ENCODE data around the gene CPVL. TPM values are rescaled to one million over a fixed set of nuclear protein-coding genes. Genes with fewer than 3 reads are reported as not detected.

Gene CPVL
- total RNA-seq, 1 experiment from 2014 or later, result 72.3 TPM

DNA sequence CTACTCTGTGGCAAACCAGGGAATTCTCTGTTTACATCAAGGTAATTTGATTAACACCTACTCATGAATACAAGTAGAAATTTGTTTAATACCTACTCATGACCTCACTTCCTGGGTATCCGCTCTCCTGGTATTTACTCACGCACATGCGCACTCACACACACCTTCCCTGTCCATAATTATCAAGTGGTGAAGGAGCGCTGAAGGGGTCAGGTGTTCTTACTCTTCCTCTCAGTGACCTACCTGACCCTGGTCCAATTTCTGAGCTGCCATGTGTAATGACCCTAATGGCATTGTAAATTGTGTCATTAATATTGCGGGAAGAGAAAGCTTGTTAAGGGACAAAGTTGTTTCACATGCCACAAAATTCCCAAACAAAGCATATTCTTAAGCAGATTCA lies 146.9 kb downstream of the CPVL start:
- no peak for DNase-seq (ENCODE audit: low spot score)
- no peak overlapping the region for H3K4me3 ChIP-seq (ENCODE audit: low read depth, low read length, poor library complexity, severe bottlenecking)
- intact Hi-C loops (cut with micrococcal nuclease; ENCODE audit: unreplicated experiment), result no loop called here
- H3K4me1 ChIP-seq (ENCODE audit: insufficient read depth, low read length, poor library complexity, severe bottlenecking), result peaks cover 6% of the 10 kb centered on the region
- H3K27me3 ChIP-seq (replicated peaks; ENCODE audit: insufficient read depth, low read depth, low read length, poor library complexity), result no peaks in the 10 kb centered on the region
- H3K9me3 ChIP-seq (ENCODE audit: low read depth, low read length, poor library complexity, severe bottlenecking), result no peaks in the 10 kb centered on the region
- H3K36me3 ChIP-seq (ENCODE audit: insufficient read depth, low read length, poor library complexity, severe bottlenecking), result no peaks in the 10 kb centered on the region
- CTCF ChIA-PET, result no interaction called here
- H3K27ac ChIP-seq (ENCODE audit: low read depth, low read length, poor library complexity, severe bottlenecking), result no peak overlapping the region
- no TSS peak for BruUV-seq (replicated peaks)
- TF ChIP-seq, protein P1, sequence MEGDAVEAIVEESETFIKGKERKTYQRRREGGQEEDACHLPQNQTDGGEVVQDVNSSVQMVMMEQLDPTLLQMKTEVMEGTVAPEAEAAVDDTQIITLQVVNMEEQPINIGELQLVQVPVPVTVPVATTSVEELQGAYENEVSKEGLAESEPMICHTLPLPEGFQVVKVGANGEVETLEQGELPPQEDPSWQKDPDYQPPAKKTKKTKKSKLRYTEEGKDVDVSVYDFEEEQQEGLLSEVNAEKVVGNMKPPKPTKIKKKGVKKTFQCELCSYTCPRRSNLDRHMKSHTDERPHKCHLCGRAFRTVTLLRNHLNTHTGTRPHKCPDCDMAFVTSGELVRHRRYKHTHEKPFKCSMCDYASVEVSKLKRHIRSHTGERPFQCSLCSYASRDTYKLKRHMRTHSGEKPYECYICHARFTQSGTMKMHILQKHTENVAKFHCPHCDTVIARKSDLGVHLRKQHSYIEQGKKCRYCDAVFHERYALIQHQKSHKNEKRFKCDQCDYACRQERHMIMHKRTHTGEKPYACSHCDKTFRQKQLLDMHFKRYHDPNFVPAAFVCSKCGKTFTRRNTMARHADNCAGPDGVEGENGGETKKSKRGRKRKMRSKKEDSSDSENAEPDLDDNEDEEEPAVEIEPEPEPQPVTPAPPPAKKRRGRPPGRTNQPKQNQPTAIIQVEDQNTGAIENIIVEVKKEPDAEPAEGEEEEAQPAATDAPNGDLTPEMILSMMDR (conservative IDR thresholded peaks at IDR 0.05; ENCODE audit: low read depth, low read length), result no peak
- no peak for TF ChIP-seq EZH2 (IDR thresholded peaks at IDR 0.05; ENCODE audit: borderline replicate concordance, low read depth, low read length, poor library complexity, severe bottlenecking)
- POLR2A ChIA-PET (ENCODE audit: low non-redundant PET), result no interaction called here

DNA sequence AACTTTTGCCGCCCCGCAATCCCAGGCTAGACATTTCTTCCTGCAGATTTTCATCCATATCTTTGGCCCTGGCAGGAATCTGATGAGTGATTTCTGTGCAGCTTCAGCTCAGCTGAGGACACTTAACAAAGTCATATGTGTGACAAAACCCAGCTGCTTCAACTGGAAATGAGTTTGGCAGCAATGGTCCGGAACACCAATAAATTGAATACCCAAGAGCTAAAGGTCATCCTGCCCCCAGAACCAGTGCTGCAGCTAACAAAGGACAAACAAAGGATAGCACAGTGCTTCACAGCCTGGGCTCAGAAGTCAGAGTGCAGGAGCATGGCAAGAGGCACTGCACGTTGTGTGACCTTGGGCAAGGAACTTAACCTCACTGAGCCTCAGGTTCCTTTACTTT lies 148.2 kb downstream of the CPVL start:
- H3K4me1 ChIP-seq (ENCODE audit: insufficient read depth, low read length, poor library complexity, severe bottlenecking), result peaks cover 6% of the 10 kb centered on the region
- H3K27ac ChIP-seq (ENCODE audit: low read depth, low read length, poor library complexity, severe bottlenecking), result no peak overlapping the region
- H3K27me3 ChIP-seq (replicated peaks; ENCODE audit: insufficient read depth, low read depth, low read length, poor library complexity), result no peaks in the 10 kb centered on the region
- no peak for TF ChIP-seq EZH2 (IDR thresholded peaks at IDR 0.05; ENCODE audit: borderline replicate concordance, low read depth, low read length, poor library complexity, severe bottlenecking)
- TF ChIP-seq, protein P1 (conservative IDR thresholded peaks at IDR 0.05; ENCODE audit: low read depth, low read length), result no peak
- no peaks in the 10 kb centered on the region for H3K36me3 ChIP-seq (ENCODE audit: insufficient read depth, low read length, poor library complexity, severe bottlenecking)
- H3K9me3 ChIP-seq (ENCODE audit: low read depth, low read length, poor library complexity, severe bottlenecking), result no peaks in the 10 kb centered on the region
- DNase-seq (ENCODE audit: low spot score), result no peak
- ChIA-PET POLR2A (ENCODE audit: low non-redundant PET) (no interaction called here), CTCF (no interaction called here)
- no peak overlapping the region for H3K4me3 ChIP-seq (ENCODE audit: low read depth, low read length, poor library complexity, severe bottlenecking)
- intact Hi-C loops (cut with micrococcal nuclease; ENCODE audit: unreplicated experiment), result no loop called here
- BruUV-seq (replicated peaks), result no TSS peak

DNA sequence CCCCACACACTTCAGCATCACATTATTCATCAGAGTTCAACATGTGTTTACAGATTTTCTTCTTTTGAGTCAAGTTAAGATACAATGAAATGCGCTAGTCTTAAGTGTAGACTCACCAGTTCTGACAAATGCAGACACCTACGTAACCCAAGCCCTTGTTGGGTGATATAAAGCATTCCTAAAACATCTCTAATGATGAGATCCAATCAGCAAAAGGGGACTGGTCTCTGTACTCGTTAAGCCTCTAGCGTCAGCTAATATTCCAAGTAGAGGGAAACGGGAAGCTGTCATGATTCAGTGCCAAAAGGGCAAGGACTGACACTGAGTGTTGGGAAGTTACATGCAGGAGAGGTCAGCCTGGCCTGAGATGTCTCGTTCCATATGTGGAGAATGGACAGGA lies 149.5 kb downstream of the CPVL start:
- Histone ChIP-seq H3K27ac (ENCODE audit: low read depth, low read length, poor library complexity, severe bottlenecking) (no peak overlapping the region), H3K4me1 (ENCODE audit: insufficient read depth, low read length, poor library complexity, severe bottlenecking) (peaks cover 6% of the 10 kb centered on the region), H3K27me3 (replicated peaks; ENCODE audit: insufficient read depth, low read depth, low read length, poor library complexity) (no peaks in the 10 kb centered on the region), H3K36me3 (ENCODE audit: insufficient read depth, low read length, poor library complexity, severe bottlenecking) (no peaks in the 10 kb centered on the region), H3K4me3 (ENCODE audit: low read depth, low read length, poor library complexity, severe bottlenecking) (no peak overlapping the region), H3K9me3 (ENCODE audit: low read depth, low read length, poor library complexity, severe bottlenecking) (no peaks in the 10 kb centered on the region)
- ChIA-PET CTCF (no interaction called here), POLR2A (ENCODE audit: low non-redundant PET) (no interaction called here)
- intact Hi-C loops (cut with micrococcal nuclease; ENCODE audit: unreplicated experiment), result no loop called here
- no peak for DNase-seq (ENCODE audit: low spot score)
- no peak for TF ChIP-seq EZH2 (IDR thresholded peaks at IDR 0.05; ENCODE audit: borderline replicate concordance, low read depth, low read length, poor library complexity, severe bottlenecking)
- no TSS peak for BruUV-seq (replicated peaks)

DNA sequence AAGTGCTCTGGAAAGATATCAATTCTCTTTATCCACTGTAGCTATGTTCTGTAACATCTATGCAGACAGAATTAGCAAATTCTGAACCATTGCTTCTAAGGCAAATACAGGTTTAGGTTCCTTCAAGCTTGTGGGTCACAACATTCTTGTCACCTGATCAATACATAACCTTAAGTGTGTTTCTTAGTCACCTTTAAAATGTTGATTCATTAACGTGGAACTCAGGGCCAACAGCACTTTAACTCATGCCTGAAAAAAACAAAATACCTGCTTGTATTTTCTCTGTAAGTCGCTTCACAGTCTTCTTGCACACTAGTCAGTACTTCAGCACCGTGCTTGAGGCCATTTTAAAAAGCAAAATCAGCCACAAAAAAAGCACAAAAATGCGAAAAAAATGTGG lies 153.0 kb downstream of the CPVL start:
- Histone ChIP-seq H3K27ac (ENCODE audit: low read depth, low read length, poor library complexity, severe bottlenecking) (no peak overlapping the region), H3K36me3 (ENCODE audit: insufficient read depth, low read length, poor library complexity, severe bottlenecking) (no peaks in the 10 kb centered on the region), H3K4me1 (ENCODE audit: insufficient read depth, low read length, poor library complexity, severe bottlenecking) (peaks cover 27% of the 10 kb centered on the region), H3K27me3 (replicated peaks; ENCODE audit: insufficient read depth, low read depth, low read length, poor library complexity) (no peaks in the 10 kb centered on the region), H3K4me3 (ENCODE audit: low read depth, low read length, poor library complexity, severe bottlenecking) (no peak overlapping the region), H3K9me3 (ENCODE audit: low read depth, low read length, poor library complexity, severe bottlenecking) (no peaks in the 10 kb centered on the region)
- TSS peak; percentile 26 for BruUV-seq (replicated peaks)
- ChIA-PET POLR2A (ENCODE audit: low non-redundant PET) (no interaction called here), CTCF (no interaction called here)
- intact Hi-C loops (cut with micrococcal nuclease; ENCODE audit: unreplicated experiment), result no loop called here
- TF ChIP-seq, protein P1 (conservative IDR thresholded peaks at IDR 0.05; ENCODE audit: low read depth, low read length), result no peak
- no peak for TF ChIP-seq EZH2 (IDR thresholded peaks at IDR 0.05; ENCODE audit: borderline replicate concordance, low read depth, low read length, poor library complexity, severe bottlenecking)
- no peak for DNase-seq (ENCODE audit: low spot score)
